Stimulated activated CD8-positive, alpha-beta memory T cell treated with anti-CD3 and anti-CD28 coated beads, Interleukin-7, amount 100 ng/mL, for 4 hours (primary cell): Measurements from ENCODE around the gene PYGB.

ENCODE experiments used
- DNase-seq, 2 donors: peaks; one replicate each; pipeline ENCODE4 v3.0.0-alpha.2; 2020; ENCODE audit warnings: low read depth in 2 of 2

PYGB gene

DNA sequence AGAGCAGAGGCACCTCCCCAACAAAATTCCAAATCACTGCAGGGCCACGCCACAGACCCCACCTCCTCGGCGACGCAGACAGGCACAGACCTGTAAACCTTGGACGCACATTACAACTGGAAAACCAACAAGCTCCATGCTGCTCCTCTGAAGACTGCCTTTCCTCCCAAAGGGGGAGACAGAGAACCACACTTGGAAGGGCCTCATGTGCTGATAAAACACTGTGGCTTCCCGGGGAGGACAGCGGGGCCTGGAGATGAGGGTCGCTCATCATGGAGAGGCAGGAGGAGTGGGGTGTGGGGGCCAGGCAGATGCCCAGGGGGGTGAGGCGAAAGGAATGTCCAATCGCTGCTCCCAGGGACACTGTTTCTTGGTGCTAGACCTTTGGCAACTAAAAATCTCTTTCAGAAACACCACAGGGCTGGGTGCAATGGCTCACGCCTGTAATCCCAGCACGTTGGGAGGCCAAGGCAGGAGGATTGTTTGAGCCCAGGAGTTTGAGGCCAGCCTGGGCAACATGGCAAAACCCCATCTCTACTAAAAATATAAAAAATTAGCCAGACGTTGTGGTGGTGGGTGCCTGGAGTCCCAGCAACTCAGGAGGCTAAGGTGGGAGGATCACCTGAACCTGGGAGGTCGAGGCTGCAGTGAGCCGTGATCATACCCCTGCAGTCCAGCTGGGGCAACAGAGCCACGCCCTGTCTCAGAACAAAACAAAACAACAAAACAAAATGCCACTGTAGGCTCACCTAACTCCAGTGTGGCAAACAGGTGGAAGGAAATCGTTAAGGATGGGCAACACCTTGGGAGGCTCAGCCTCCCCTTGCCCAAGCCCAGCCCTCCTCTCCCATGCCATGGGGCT, 88.9 kb downstream of the PYGB start:
- no peak for DNase-seq

DNA sequence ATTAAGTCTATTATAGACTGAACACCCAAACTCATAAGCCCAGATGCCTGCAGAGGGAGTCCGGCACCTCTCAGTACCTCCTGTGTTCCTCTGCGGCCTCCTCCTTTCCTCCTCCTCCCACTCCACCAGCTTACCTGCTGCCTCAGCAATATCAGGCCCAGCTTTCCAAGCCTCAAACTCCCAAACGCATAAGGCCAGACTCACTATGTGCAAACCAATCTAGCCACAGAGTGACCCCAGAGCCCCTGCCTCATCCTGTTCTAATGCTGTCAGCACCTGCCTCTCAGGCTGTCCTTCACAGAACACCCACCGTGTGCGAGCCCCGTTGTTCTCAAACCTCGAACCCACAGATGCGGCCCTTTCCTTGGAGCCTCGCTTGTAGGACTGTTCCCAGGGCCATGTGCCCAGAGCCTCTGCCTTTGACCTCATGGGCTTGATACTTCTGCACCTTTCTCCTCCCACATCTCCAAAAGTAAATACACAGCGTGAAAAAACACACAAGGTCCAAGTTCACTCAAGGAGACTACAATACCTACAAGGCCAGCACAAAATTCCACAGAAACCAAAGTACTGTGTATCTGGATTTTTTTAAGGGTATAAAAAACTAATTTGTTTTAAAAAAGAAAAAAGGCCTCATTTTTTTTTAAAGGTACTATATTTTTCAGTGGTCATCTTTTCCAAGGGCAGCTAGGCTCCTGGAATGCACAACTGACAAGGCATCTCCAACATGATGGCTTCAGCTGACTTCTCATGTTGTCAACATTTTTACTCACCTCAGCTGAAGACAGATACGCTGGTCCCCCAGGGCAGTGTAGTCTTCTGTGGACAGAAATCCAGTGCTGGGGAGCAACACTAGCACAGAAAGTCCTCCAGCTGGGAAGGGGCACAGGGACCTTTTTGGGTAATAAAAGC, 90.5 kb downstream of the PYGB start:
- no peak for DNase-seq

DNA sequence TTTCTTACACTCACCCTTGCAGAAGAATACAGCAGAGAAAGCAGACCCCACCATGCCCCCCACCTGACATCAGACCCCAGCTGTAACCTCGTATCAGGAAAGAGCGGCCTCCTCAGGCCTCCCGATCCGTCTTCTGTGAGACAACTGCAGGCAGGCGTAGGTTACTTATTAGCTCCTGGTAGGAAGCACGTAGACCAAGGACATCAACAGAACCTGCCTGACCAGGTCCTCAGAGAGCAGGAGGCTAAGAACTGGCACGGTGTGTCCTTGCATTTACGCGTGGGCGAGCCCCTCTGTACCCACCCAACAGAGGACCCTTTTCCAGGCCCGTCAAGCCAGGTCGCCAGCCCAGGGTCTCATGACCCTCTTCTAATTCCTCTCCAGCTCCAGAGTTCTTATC, 91.7 kb downstream of the PYGB start:
- no peak for DNase-seq

DNA sequence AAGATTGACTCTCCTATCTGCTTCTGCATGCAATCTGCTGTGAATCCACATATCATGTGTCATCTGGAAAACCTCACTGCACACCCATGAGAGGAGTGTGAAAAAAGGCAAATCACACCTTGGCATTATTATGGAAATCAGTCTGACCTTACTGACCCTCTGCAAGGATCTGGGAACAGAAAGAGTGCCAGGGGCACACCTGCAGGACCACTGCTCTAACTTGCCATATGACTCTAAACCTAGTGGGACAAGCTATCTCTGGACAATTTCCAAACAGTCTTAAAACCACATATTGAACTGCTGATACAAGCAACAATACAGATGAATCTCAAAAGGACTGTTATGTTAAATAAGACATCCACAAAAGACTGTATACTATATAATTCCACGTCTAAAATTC, 92.5 kb downstream of the PYGB start:
- DNase-seq = no peak

DNA sequence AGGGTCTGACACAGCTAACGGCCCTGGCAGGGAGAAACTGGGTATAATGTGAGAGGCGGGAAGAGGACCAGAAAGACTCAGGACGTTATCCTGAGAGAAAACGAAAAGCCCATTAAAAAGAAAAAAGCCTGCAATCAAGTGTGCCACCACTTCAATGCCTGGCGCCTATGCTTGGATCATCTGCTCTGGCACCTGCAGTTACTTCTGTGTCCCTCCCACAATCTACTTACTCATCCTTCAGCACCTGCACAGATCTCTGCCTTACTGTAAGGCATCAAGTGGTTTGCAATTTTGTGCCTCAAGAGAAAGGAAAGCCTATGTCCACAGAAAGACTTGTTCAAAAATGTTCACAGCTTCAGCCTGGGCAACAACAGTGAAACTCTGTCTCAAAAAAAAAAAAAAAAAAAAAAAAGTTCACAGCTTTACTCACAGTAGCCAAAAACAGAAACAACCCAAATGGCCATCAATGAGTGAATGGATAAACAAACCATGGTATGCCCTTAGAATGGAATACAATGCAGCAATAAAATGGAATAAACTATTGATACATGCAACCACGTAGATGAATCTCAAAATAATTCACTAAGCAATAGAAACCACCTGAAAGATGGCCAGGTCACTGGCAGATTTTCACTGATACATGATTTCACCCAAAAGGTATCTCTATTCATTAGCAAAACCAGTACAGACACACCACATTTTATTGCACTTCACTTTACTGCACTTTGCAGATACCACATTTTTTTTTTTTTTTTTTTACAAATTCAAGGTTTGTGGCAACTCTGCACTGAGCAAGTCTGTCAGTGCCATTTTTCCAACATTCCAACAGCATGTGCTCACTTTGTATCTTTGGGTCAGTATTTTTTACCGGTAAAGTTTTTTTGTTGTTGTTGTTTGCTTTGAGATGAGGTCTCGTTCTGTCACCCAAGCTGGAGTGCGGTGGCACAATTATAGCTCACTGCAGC, 94.1 kb downstream of the PYGB start:
- no peak for DNase-seq

DNA sequence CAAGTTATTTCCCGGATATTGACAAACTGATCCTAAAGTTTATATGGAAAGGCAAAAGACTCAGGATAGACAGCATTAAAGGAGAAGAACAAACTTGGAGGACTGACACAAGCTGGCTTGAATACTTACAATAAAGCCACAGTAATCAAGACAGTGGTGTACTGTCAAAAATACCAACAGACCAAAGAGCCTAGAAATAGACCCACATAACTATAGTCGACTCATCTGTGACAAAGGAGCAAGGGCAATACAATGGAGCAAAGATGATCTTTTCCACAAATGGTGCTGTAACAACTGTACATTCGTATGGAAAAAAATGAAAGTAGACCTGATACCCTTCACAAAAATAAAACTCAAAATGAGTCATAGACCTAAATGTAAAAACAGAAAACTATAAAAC, 96.7 kb downstream of the PYGB start:
- DNase-seq = no peak

DNA sequence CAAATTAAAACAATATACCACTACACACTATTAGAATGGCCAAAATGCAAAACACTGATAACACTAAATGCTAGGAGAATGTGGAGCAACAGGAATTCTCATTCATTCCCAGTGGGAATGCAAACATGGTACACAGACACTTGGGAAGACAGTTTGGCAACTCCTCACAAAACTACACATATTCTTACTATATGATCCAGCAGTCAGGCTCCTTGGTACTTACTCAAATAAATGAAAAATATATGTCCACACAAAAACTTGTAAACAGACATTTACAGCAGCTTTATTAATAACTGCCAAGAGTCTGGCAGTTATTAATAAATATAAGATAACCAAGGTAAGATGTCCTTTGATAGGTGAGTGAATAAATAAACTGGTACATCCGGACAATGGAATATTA, 97.8 kb downstream of the PYGB start:
- DNase-seq = no peak

DNA sequence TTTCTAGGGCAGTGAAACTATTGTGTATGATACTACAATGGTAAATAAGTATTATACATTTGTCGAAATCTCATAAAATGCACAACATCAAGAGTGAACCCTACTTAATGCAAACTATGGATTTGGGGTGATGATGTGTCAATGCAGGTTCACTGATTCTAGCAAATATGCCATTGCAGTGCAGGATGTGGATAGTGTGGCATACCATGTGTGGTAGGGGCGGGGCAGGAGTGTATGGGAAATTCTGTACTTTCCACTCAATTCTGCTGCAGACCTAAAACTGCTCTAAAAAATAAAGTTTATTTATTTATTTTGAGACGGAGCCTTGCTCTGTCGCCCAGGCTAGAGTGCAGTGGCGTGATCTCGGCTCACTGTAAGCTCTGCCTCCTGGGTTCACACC, 98.5 kb downstream of the PYGB start:
- no peak for DNase-seq
